H1 (cell line): ENCODE measurements around the gene PDF. TPM values are rescaled to one million over a fixed set of nuclear protein-coding genes. Genes with fewer than 3 reads are reported as not detected.

ENCODE experiments used
- CEBPB ChIP-seq: IDR thresholded peaks from 2 replicates; pipeline ENCODE4 v1.6.1; 2012; ENCODE audit warnings: low read depth, low read length
- CHD1 ChIP-seq: IDR thresholded peaks from 2 replicates; pipeline ENCODE4 v1.6.1; 2012; ENCODE audit warnings: low read depth, low read length, improper control_type of control experiment
- CREB1 ChIP-seq: IDR thresholded peaks from 2 replicates; pipeline ENCODE4 v1.6.1; 2012; ENCODE audit warnings: inconsistent platforms
- CTBP2 ChIP-seq: IDR thresholded peaks from 2 replicates; pipeline ENCODE4 v1.7.0; 2011; ENCODE audit warnings: borderline replicate concordance, mild to moderate bottlenecking, moderate library complexity, mixed read lengths, low read length; ENCODE audit not compliant: insufficient read depth, insufficient read length
- JUN ChIP-seq: IDR thresholded peaks from 2 replicates; pipeline ENCODE4 v1.6.1; 2011; ENCODE audit warnings: low read depth, mild to moderate bottlenecking, improper control_type of control experiment, low read length
- KDM4A ChIP-seq: IDR thresholded peaks from one replicate; pipeline ENCODE4 v1.7.1; 2012; ENCODE audit warnings: low read depth, mild to moderate bottlenecking, moderate library complexity, low read length, inconsistent platforms; ENCODE audit not compliant: severe bottlenecking
- SIX5 ChIP-seq: IDR thresholded peaks from 2 replicates; pipeline ENCODE4 v1.6.1; 2011; ENCODE audit warnings: mild to moderate bottlenecking, low read depth, low read length
- SP2 ChIP-seq: IDR thresholded peaks from 2 replicates; pipeline ENCODE4 v1.6.1; 2012; ENCODE audit warnings: mild to moderate bottlenecking, low read length, inconsistent platforms
- SRF ChIP-seq: IDR thresholded peaks from 2 replicates; pipeline ENCODE4 v1.6.1; 2011; ENCODE audit warnings: mild to moderate bottlenecking, low read depth, low read length, moderate library complexity
- SUZ12 ChIP-seq: fragments of 200-600 bp; sonication (generic); IDR thresholded peaks from 2 replicates; pipeline ENCODE4 v1.6.1; 2012; ENCODE audit warnings: mild to moderate bottlenecking, inconsistent platforms, low read length, moderate library complexity, mixed read lengths
- TAF1 ChIP-seq: IDR thresholded peaks from 2 replicates; pipeline ENCODE4 v1.6.1; 2011; ENCODE audit warnings: mild to moderate bottlenecking, low read depth, low read length
- TCF12 ChIP-seq: IDR thresholded peaks from 2 replicates; pipeline ENCODE4 v1.6.1; 2011; ENCODE audit warnings: low read depth, mild to moderate bottlenecking, low read length
- polyA plus RNA-seq, 7 experiments: library from polyadenylated mRNA; depleted of rRNA in 3 of 7; stranded (reverse) in 5 of 7; unstranded in 2 of 7; fragments of >200 nt in 5 of 7; fragments of 200-250 nt in 2 of 7; gene quantifications; 1 replicate in 5 of 7; 2 replicates in 1 of 7; 4 replicates in 1 of 7; pipeline versions ENCODE4 v1.2.1 to v1.2.3, GENCODE V29; 2011 to 2013; ENCODE audit warnings: missing spikeins in 2 of 7, mixed read lengths in 2 of 7
- total RNA-seq: library from RNA; stranded (reverse); fragmentation: NEBNext Ultra II Directional; extraction: Animal tissue kit (Norgen Biotek cat#: 25700); gene quantifications from 2 replicates; pipeline ENCODE4 v1.2.1, GENCODE V29; 2021
- TF ChIP-seq, protein P1 (sequence below): IDR thresholded peaks from 2 replicates; pipeline ENCODE4 v1.6.1; 2011; ENCODE audit warnings: low read length, improper control_type of control experiment
- TF ChIP-seq, protein P2 (sequence below), 3 experiments: IDR thresholded peaks; 1 replicate in 2 of 3; 2 replicates in 1 of 3; pipeline versions ENCODE4 v1.5.1 to v1.6.1; 2011; ENCODE audit warnings: low read length in 3 of 3, mild to moderate bottlenecking in 3 of 3, inconsistent platforms in 2 of 3, low read depth in 1 of 3, moderate library complexity in 1 of 3; ENCODE audit not compliant: insufficient read depth in 1 of 3; ENCODE audit errors: control extremely low read depth in 1 of 3
- TF ChIP-seq, protein P3 (sequence below): IDR thresholded peaks from 2 replicates; pipeline ENCODE4 v1.6.1; 2012; ENCODE audit warnings: low read length, inconsistent platforms

Gene PDF
- total and polyA plus RNA-seq, 2 of the 8 experiments (the other 6 are each of a cell fraction or from before 2014, with no cell fraction given) = 17.7 to 23.9 TPM

DNA sequence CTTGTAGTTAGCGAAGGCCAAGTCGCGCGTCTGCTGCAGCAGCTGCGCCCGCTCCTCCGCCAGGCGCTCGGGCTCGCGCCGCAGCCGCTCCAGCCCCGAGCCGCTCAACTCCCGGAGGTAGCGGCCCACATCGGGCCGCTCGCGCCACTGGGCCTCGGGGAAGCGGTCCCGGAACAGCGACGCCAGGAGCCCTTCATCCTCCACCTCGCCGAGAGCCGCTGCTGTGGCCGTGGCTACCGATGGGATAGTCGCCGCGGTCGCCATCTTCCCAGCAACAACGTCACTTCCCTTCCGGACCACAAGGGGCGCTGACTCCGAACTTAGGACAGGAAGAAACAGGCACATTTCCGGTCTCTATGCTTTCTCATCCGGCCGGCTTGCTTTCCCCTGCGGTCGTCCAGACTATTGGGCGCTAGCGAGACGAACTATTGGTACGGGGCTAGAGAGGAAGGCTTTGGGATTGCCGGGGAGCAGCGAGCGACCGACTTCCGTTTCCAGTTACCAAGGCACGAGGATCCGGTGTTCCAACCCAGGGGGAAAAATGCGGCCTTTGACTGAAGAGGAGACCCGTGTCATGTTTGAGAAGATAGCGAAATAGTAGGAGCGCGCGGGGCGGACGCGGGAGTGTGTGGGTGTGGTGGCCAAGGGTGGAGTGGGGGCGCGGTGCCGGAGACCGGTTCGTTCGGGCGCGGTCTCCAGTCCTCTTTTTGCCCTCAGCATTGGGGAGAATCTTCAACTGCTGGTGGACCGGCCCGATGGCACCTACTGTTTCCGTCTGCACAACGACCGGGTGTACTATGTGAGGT lies 9.1 kb upstream of the PDF start, which contains the start of the genes COG8 and NIP7 (continued):
- TF ChIP-seq, protein P1, sequence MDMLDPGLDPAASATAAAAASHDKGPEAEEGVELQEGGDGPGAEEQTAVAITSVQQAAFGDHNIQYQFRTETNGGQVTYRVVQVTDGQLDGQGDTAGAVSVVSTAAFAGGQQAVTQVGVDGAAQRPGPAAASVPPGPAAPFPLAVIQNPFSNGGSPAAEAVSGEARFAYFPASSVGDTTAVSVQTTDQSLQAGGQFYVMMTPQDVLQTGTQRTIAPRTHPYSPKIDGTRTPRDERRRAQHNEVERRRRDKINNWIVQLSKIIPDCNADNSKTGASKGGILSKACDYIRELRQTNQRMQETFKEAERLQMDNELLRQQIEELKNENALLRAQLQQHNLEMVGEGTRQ = no peak
- TF ChIP-seq TCF12 (no peak), SUZ12 (no peak), CHD1 (no peak), JUN (no peak), SP2 (peak; percentile 94), KDM4A (peak; percentile 70), TAF1 (peak; percentile 95), CEBPB (no peak), CREB1 (peak; percentile 89), SRF (no peak), CTBP2 (no peak), SIX5 (no peak)
- TF ChIP-seq, protein P2, sequence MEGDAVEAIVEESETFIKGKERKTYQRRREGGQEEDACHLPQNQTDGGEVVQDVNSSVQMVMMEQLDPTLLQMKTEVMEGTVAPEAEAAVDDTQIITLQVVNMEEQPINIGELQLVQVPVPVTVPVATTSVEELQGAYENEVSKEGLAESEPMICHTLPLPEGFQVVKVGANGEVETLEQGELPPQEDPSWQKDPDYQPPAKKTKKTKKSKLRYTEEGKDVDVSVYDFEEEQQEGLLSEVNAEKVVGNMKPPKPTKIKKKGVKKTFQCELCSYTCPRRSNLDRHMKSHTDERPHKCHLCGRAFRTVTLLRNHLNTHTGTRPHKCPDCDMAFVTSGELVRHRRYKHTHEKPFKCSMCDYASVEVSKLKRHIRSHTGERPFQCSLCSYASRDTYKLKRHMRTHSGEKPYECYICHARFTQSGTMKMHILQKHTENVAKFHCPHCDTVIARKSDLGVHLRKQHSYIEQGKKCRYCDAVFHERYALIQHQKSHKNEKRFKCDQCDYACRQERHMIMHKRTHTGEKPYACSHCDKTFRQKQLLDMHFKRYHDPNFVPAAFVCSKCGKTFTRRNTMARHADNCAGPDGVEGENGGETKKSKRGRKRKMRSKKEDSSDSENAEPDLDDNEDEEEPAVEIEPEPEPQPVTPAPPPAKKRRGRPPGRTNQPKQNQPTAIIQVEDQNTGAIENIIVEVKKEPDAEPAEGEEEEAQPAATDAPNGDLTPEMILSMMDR (IDR thresholded peaks at IDR 0.05; ENCODE audit: control extremely low read depth in 1 of 3, insufficient read depth in 1 of 3, low read depth in 1 of 3, low read length in 3 of 3) = peak; percentile 63 to 89 (median 79)
- TF ChIP-seq, protein P3, sequence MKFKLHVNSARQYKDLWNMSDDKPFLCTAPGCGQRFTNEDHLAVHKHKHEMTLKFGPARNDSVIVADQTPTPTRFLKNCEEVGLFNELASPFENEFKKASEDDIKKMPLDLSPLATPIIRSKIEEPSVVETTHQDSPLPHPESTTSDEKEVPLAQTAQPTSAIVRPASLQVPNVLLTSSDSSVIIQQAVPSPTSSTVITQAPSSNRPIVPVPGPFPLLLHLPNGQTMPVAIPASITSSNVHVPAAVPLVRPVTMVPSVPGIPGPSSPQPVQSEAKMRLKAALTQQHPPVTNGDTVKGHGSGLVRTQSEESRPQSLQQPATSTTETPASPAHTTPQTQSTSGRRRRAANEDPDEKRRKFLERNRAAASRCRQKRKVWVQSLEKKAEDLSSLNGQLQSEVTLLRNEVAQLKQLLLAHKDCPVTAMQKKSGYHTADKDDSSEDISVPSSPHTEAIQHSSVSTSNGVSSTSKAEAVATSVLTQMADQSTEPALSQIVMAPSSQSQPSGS = peak; percentile 91
